SK-N-DZ (cell line): Measurements from ENCODE around the gene GPR87.

Experiments
- DNase-seq: peaks from one replicate; pipeline ENCODE4 v3.0.0-alpha.2; 2015; ENCODE audit warnings: low spot score

Gene GPR87

DNA sequence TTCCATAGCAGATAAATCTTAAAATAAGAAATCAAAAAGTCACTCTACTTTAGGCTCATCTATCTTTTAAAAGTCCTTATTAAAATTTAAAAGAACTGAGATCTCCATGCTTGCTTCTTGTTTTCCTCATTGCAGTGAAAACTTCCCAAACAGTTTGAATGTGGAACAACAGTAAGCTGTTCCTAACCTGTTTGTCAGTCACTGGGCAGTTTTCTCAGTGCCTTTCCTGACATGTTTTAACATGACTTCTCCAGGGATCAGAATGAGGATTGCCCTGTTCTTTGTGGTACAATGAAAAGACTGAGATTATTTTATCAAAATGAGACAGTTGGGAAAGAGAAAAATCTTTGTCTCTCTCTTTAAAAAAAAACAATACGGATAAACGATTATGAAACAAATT lies 774 bp downstream of the GPR87 start:
- DNase-seq: no peak

DNA sequence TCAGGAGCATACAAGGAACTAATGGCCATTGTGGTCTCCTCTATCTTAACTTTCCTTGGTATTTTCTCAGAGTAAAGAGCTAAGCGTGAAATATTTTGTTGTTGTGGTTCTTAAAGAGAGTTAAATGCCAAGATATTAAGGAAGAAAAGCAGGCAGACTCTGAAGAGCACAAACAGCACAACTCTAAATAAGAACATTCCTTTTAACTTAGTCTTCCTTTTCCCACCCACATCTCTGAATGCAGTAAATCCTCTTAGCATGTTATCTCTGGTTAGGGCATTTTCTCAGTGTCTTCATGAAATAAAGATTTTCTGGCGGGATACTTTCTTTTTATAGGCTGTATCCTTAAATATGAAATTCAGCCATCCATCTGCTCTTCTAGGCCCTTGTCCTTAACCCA lies 1.5 kb downstream of the GPR87 start:
- no peak for DNase-seq

DNA sequence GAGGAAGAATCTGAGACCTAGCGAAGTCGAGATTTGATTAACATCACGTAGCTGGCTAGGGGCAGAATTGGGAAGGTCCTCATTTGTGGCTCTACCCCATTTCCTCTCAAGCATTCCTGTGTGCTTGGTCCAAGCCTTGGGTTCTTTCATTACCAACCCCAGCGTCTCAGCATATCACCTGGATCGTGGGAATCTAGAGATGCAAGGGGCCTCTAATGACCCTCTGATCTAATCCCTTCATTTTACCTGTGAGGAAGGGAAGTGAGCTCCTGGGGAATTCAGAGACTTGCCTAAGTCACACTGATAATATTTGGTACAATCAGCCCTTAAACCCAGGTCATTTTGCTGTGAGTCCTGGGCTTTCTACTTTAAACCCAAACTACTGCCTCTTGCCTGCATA lies 2.0 kb downstream of the GPR87 start:
- DNase-seq: no peak

DNA sequence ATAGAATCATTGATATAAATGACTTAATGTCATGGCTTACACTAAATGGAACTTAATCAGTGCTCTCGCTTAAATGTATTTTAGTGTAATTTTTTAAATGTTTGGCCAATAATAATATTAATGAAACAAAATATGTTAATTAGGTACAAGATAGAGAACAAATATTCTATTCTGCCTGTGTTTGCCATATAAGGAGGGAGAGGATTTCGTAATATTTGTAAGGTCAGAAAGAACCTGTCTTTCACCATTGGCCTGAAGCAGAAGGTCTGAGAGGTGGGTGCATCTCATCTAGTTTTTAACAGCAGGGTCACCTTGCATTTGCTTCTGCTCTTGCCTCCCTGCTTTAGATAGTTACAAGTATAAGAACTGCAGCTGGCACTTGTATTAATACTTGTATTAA lies 2.5 kb downstream of the GPR87 start:
- DNase-seq: no peak

DNA sequence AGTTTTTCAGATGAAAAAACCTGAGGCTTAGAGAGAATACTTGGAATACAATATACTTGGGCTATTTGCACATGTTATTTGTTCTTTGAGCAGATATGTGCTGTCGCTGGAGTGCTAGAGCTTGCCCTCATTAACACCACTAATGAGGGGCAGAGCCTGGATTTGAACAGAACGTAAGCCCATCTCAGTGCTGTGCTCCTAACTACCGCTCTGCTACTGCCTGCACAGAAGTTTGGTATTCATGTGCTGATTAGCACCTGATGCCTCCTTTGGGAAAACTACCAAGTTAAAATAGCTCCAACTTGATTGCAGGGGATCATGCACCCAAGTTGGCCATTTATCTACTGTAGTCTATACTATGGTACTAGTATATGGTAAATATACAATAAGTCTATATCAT lies 3.6 kb downstream of the GPR87 start:
- no peak for DNase-seq

DNA sequence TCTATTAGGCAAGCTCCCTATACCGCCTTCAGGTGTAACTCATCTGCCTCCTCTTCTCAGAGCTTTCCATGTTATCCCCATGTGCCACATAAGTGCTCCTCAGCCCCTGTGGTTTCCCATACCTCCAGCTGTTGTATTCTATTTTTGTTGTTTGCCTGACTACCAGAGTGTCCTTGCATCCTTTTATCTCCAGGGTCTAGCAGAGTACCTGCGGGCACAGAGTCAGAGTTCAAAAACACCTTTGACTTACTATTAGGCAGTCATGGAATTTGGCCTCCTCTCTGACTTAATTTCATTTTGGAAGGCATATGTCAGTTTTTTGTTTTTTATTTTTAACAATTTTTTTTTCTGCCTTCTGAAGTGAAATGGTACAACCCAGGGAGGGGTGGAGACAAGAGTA lies 7.1 kb downstream of the GPR87 start:
- DNase-seq: no peak

DNA sequence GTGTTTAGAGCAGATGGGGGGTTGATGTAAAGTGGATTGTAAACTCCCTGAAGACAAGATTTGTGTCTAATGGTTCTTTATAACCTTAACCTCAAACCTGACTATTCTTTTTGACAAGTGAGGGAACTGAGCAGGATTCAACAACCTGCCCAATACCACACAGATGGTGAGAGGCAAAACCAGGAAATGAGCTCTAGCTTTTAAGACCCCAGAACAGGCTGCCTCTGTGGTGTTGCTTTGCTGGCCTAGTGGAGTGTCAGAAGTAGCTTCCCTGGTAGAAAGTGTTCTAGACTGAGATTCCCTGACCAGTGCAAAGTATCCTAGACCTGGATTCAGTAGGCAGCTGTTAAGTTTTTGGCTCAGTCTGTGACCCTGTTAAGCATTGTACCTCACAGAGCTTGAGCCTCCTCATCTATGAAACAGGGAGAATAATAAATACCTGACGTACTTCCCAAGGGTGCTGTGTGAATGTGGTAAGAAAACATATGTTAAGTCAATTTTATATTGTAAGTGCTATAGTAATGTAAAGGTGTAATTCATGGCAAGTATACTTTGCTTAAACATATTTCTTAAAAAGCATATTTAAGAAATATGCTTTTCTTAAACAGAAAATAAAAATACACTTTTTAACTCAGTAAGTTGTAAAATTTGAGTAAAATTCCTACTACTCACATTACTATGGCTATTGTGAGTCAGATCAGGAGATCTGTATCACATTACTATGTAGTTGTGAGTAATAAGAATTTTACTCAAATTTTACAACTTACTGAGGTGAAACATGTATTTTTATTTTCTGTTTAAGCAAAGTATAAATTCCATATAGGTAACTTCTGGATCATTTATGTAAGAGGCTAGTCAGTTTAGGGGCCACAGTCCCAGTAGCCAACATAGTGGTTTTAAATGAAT lies 8.8 kb downstream of the GPR87 start:
- DNase-seq: no peak

DNA sequence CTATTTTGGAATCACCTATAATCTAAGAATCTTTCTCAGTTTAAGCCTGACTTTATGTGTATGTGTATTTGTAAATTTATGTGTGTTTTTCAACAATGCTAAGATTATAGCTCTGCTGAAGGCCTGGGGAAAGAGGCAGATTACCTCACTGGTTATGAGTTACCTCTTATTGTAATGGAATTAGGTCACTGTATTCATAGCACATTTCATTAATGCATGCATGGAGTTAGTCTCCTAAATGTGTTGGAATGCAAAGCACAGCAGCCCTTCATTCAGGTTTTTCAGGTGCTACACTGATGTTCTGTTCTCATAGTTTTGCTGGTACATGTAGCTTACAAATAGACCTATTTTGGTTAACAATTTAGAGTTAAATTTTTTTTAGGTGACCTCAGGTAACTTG lies 9.5 kb downstream of the GPR87 start:
- DNase-seq: no peak

DNA sequence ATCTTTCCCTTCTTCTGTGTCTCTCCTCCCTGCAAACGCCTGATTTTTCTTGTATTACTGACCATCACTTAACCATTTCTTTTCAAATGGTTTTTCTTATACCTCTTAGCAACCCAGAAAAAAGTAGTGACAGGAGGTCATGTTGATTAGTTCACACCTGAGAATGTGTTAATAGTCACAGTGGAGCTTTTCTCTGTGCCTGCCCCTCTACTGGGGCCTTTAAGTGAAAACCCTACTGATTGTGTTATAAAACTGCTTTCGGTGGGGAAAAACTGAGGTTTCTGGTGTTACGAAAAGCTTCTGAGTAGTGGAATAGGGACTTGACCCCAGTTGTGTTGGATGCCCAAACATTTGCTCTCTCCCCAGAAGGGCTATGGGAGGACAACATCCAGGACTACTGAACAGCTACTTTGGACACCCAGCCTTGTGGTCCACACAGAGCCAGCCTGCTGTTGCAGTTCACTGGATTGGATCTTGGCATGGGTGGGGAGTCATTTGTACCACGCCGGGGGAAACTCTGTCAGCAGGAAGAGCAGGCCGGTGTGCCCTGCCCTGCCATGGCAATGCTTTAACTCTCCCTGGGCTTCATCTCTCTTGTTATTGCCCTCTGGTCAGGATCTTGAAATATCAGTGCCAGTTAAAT lies 10.3 kb downstream of the GPR87 start:
- no peak for DNase-seq

DNA sequence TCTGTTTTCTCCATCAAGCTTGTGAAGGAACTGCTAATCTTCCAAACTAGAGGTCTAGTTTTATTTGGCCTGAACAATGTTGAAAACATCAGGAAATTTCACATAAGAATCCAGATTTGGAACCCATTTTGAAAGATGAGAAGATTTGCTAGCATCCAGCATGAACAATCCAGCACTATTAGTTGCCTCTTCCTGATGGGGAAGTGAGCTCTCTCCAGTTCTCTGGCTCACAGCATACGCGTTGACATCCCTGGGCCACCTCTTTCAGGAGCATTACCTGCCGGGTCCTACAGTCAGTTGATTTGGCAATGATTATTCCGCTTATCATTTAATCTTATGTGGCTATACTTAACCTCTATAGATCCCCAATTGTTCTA lies 10.9 kb downstream of the GPR87 start:
- no peak for DNase-seq

DNA sequence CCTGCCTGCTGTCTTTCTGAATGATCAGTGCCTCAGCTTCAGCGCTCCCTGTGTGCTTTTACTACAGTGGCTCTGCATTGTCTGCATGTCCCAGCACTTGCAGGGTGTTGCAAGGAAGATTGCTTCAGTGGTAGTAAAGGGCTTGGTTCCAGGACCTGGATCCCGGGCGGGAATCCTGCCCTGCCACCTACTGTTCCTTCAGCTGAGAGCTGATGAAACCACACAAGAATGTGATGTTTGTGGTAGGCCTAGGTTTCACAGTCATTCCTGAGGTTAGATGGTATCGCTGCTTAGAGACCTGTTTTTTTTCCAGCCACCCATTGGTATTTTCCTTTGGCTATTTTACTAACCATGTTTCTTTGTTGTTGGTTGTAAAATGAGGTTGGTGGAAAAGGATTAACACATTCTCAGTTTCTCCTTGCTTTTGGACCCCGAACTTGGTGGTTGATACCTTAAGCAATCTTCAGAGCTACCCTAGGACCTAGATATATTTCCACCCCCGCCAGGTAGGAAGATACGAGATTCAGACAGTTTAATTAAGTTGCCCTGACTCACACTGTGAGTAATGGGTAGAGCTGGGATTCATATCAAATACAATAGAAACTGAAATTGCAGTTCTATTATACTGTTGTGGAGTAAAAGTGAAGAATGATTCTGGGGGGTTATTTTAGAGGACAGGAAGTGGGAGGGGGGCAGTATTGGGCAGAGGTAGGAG lies 11.4 kb downstream of the GPR87 start:
- DNase-seq: no peak

DNA sequence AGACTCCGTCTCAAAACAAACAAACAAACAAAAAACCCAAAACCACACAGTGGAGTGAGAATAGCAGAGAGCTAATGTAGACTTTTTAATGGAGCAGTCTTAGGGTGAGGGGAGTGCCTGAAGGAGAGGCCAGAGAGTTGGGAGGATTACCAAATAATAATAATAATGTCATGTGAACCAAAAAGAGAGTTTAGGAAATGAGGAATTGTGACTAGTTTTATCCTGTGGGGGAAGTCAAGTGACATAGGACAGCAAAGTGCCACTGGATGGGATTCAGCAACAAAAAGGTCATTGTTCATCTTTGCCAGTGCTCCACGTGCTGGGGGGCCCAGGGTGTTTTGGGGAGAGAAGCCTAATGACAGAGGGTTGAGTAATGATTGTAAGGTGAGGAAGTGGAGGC lies 12.9 kb downstream of the GPR87 start:
- DNase-seq: no peak

DNA sequence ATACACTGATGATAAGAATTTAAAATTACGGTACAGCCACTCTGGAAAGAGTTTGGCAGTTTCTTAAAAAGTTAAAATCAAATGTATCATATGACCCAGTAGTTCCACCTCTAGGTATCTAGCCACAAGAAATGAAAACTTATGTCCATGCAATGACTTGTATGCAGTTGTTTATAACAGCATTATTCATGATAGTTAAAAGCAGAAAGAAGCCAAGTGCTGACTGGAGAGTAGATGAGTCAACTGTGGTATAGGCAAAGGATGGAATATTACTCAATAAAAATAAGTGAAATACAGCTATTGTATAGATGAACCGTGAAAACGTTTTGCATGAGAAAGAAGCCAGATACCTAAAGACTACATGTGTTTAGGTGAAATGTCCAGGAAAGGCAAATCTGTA lies 14.8 kb downstream of the GPR87 start:
- DNase-seq: no peak

DNA sequence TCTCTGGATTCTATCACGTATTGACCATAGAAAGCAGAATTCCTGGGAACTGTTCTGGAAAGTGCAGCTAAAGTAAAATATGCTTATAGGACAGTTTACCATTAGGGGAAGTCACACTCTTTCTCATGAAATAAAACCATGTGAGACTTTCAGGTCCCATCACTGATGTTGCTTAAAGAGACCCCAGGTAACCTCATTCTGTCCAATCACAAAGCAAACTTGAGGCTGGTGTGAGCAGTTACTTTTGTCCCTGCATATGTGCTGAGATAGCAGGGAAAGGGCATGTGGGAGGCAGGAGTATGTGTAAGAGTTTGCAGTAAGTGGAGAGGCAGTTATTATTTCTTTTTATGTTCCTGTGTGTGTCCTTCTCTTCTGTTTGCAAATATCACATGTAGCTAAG lies 16.1 kb downstream of the GPR87 start:
- no peak for DNase-seq

DNA sequence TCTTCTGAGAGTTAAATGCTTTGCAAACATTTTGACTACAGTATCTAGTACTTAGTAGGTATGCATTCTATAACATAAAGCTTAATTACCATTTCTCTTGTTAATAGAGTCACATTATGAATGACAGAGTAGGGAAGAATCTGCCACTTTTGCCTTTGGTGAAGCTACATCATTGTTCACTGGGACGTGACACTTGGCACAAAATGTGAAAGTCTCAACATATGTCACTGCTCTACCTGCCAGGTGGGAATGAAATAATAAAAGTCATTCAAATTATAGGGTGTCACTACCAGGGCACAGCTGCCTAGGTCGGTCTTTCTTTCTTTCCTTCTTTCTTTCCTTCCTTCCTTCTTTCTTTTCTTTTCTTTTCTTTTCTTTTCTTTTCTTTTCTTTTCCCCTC lies 17.6 kb downstream of the GPR87 start:
- no peak for DNase-seq

DNA sequence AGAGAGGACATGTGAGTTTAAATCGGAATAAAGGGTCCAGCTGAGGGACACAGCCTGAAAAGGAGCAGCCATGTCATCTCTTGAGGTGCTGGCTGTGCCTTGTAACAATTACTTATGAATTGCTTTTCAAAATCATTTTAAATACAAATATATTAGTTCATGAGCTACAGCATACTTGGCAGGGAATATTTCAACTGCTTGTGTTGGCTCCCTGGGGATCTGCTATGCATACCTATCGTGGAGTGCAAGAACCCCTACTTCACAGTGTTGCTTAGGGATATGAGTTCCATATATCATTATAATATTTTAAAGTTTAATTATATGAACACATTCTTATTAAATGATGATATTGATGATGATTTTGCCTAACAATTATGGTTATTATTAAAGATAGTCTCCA lies 19.2 kb downstream of the GPR87 start:
- no peak for DNase-seq

DNA sequence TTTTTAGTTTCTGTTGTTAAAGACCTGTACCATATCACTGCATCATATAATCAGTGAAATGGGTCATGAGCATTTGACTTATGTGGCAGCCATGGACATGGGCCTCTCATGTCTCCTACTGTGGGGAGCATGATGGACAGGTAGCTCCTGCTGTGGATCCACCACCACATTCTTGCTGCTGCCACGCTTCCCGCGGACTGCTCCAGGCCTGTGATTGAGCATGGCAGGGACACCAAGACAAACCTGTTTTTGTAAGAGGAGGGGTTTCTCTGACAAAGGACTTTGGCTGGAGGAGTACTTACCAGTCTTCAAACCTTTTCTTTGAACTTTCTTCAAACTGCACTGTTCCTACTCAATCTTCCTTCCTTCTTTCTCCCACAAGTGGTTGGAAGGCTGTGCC lies 20.4 kb downstream of the GPR87 start:
- no peak for DNase-seq

DNA sequence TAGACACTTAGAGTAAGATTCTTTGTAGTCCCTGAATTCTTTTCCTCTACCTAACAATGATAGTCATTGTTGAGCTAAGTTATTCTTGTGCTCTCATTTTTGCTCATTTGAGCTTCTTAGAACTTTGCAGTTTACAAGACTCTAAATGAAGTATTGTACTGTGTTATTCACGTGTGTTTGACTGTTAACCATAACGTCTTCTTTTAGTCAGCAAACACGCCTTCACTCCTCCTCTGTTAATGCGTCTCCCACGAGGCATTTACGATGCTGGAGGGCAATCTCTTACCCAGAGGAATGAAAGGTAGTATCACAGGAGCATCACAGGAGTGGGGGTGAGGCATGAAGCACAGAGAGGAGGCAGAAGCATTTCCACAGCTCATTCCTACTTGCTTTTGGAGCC lies 23.5 kb downstream of the GPR87 start:
- DNase-seq: no peak

DNA sequence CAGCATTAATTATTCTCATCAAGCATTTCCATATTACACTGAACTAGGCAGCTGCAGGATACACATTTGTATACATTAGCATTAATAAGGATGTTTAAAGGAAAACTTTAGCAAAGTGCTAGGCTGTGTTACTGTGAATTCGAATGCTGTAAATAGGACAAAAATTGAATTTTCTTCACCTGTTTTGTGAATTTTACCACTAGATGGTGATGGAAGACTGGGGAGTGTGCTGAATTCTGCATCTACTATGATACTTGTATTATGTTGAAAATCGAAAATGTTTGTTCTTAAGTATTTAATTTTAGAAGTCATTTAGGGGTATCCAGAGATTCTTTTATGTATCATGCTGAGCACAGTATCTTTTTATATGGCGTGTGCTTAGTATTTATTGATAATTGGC lies 25.9 kb downstream of the GPR87 start:
- no peak for DNase-seq

DNA sequence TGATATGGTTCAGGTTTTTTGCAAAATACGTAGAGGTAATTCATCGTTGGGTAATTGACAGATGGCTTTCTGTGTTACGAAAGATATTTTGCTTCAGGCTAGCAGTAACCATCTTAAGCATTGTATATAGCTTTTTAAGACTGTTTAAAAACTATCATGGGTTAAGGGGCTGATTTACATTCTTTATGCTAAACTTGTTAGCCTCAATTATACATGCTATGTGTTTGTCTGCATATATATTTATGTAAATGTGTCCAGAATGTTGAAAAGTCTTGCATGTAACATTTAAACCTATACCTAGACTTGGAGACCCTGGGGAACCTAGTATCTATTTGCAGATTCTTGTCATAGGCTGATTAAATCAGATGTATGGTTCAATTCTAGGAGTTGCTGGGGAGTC lies 27.2 kb downstream of the GPR87 start:
- DNase-seq: no peak

DNA sequence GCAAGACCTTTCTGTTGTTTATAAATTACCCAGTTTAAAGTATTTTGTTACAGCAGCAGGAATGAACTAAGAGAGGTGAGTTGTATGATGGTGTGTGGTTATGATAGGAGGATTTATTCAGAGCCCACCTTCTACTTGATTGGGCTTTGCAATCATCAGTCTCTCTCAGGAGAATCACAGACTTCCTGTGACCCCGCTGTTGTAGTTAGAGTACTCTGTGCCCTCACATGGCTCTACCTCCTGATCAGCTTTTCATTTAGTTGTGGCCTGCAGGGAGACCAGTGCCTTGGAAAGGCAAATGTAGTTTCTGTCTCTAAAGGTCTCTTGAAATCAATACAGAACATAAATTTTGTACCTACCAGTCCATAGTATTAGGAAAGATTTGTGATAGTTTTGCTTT lies 30.7 kb downstream of the GPR87 start:
- DNase-seq: no peak

DNA sequence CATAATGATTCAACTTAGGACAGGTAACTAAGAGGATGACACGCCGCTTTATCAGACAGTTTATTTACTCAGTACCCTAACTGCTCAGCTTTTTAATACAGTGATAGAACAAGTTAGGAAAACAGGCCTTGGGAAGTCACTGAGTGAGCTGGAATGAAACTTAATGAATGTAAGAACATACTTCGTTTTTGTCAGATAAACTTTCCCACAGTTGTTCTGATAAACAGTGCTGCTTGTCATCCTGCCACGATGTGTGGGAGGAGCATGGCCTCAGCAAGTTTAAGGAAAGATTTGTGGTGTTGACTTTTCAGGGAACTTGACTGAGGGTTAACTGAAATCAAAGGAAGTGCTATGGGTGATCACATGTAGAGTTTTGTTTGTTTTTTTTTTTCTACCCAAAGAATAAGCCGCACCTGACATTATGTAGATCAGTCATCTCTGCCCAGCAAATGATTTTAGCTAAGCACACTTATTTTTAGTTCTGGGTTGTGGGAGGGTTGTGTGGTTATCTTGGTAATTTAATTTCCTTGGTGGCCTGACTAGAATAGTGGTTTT lies 32.6 kb downstream of the GPR87 start:
- DNase-seq: no peak

DNA sequence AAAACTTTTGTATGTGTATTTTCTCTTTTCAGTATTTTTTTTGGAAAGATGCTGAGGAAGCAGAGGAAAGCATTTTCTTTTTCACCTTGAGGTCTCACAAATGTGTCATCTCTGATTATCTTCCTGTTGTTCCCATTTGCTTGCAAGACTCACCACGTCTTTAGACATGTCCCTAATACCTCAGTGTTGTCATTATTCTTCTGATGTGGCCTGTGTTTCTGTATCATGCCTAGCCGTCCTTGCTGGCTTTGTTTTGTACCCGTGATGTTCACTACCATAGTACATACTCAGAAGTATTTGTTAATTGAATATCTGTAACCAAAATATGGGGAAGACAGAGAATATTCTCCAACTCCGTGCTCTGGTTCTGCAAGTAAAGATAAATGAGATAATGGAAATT lies 33.2 kb downstream of the GPR87 start:
- no peak for DNase-seq
